HepG2 (cell line): ENCODE data around the gene WNT9A. TPM values are rescaled to one million over a fixed set of nuclear protein-coding genes. Genes with fewer than 3 reads are reported as not detected.

ENCODE experiments used
- DNMT3B ChIP-seq: conservative IDR thresholded peaks from 2 replicates; pipeline ENCODE4 v1.6.1; 2016; ENCODE audit warnings: missing biosample characterization, control low read depth
- EEA1 ChIP-seq: sonication (generic); formaldehyde crosslinking; IDR thresholded peaks from 2 replicates; pipeline ENCODE4 v1.5.1; 2020; ENCODE audit warnings: mild to moderate bottlenecking, missing genetic modification reagents, borderline replicate concordance
- IKZF4 ChIP-seq: sonication (generic); formaldehyde crosslinking; IDR thresholded peaks from 2 replicates; pipeline ENCODE4 v1.5.1; 2020; ENCODE audit warnings: borderline replicate concordance, mild to moderate bottlenecking, low read depth, missing genetic modification reagents; ENCODE audit errors: not compliant biosample characterization
- JUNB ChIP-seq: sonication (generic); formaldehyde crosslinking; IDR thresholded peaks from 2 replicates; pipeline ENCODE4 v1.8.0; 2022; ENCODE audit warnings: missing genetic modification reagents, mild to moderate bottlenecking, borderline replicate concordance
- PBX3 ChIP-seq: sonication (generic); formaldehyde crosslinking; IDR thresholded peaks from 2 replicates; pipeline ENCODE4 v1.8.1; 2023; ENCODE audit warnings: missing genetic modification reagents, inconsistent platforms, borderline replicate concordance
- SMARCC2 ChIP-seq: fragments of 450-650 bp; IDR thresholded peaks from 2 replicates; pipeline ENCODE4 v1.6.1; 2017; ENCODE audit warnings: antibody characterized with exemption, mild to moderate bottlenecking
- ZBTB7A ChIP-seq: sonication (generic); formaldehyde crosslinking; IDR thresholded peaks from 2 replicates; pipeline ENCODE4 v1.8.0; 2022; ENCODE audit warnings: mild to moderate bottlenecking, missing genetic modification reagents
- ZNF33A ChIP-seq: sonication (generic); formaldehyde crosslinking; IDR thresholded peaks from 2 replicates; pipeline ENCODE4 v1.5.1; 2020; ENCODE audit warnings: missing genetic modification reagents, mild to moderate bottlenecking, moderate library complexity, borderline replicate concordance
- ZNF383 ChIP-seq: sonication (generic); formaldehyde crosslinking; IDR thresholded peaks from 2 replicates; pipeline ENCODE4 v1.4.0; 2020; ENCODE audit warnings: missing genetic modification reagents, mild to moderate bottlenecking, borderline replicate concordance
- ZNF724P ChIP-seq: sonication (generic); formaldehyde crosslinking; IDR thresholded peaks from 2 replicates; pipeline ENCODE4 v1.8.0; 2022; ENCODE audit warnings: missing genetic modification reagents, borderline replicate concordance
- polyA plus RNA-seq, 8 experiments: library from polyadenylated mRNA; depleted of rRNA in 3 of 8; stranded (reverse) in 7 of 8; unstranded in 1 of 8; fragments of >200 nt; fragmentation: Illumina TruSeq in 4 of 8; extraction: Trizol in 4 of 8; gene quantifications; 2 replicates each; pipeline versions ENCODE4 v1.2.1 to v1.2.3, GENCODE V29; 2011 to 2016; ENCODE audit warnings: low read depth in 4 of 8, missing spikeins in 1 of 8, mixed read lengths in 1 of 8; ENCODE audit not compliant: insufficient read depth in 1 of 8
- total RNA-seq, 5 experiments: library from RNA; depleted of rRNA; stranded (reverse); fragments of >200 nt; fragmentation: Illumina TruSeq; extraction: Trizol; gene quantifications; 2 replicates each; pipeline ENCODE4 v1.2.3, GENCODE V29; 2016; ENCODE audit warnings: low read depth in 1 of 5
- TF ChIP-seq, protein P1 (sequence below): sonication (generic); formaldehyde crosslinking; IDR thresholded peaks from 2 replicates; pipeline ENCODE4 v1.9.0; 2022; ENCODE audit warnings: missing genetic modification reagents, mild to moderate bottlenecking, borderline replicate concordance

Gene WNT9A
- total and polyA plus RNA-seq, 2 of the 13 experiments (the other 11 are each of a cell fraction or from before 2014, with no cell fraction given): 0.04 TPM; not detected in 1

GRCh38 chr1:227924833-227925574, 22.7 kb downstream of the WNT9A start (continued):
- TF ChIP-seq, protein P1, sequence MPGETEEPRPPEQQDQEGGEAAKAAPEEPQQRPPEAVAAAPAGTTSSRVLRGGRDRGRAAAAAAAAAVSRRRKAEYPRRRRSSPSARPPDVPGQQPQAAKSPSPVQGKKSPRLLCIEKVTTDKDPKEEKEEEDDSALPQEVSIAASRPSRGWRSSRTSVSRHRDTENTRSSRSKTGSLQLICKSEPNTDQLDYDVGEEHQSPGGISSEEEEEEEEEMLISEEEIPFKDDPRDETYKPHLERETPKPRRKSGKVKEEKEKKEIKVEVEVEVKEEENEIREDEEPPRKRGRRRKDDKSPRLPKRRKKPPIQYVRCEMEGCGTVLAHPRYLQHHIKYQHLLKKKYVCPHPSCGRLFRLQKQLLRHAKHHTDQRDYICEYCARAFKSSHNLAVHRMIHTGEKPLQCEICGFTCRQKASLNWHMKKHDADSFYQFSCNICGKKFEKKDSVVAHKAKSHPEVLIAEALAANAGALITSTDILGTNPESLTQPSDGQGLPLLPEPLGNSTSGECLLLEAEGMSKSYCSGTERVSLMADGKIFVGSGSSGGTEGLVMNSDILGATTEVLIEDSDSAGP (CRISPR knock-in tag): no peak
- no peak for TF ChIP-seq SMARCC2
- TF ChIP-seq DNMT3B (CRISPR knock-in tag): no peak
- no peak for TF ChIP-seq EEA1
- no peak for TF ChIP-seq JUNB (CRISPR knock-in tag)
- no peak for TF ChIP-seq PBX3
- no peak for TF ChIP-seq ZNF383 (CRISPR knock-in tag)
- no peak for TF ChIP-seq ZNF724P (CRISPR knock-in tag)
- no peak for TF ChIP-seq ZBTB7A (CRISPR knock-in tag)
- no peak for TF ChIP-seq IKZF4
- TF ChIP-seq ZNF33A (CRISPR knock-in tag): no peak
